ENCODE measurements around the gene PIP4K2B. TPM values are rescaled to one million over a fixed set of nuclear protein-coding genes. Genes with fewer than 3 reads are reported as not detected.

Gene PIP4K2B
- total and polyA plus RNA-seq, 2 experiments from 2014 or later: 17.4 to 116 TPM

- no peak for DNase-seq (ENCODE audit: low read depth in 1 of 2, low spot score in 1 of 2)
- Histone ChIP-seq H3K27me3 (no peaks in the 10 kb centered on the region), H3K27ac (no peak overlapping the region), H3K4me1 (ENCODE audit: low read depth) (peaks cover 10% of the 10 kb centered on the region), H3K9me3 (ENCODE audit: low read depth) (no peaks in the 10 kb centered on the region), H3K4me3 (no peak overlapping the region), H3K36me3 (peaks cover 18% of the 10 kb centered on the region)
- no peak for TF ChIP-seq CTCF (IDR thresholded peaks at IDR 0.05; ENCODE audit: low read depth, low read length)
Observed at GRCh38 chr17:38738007-38738662, 61.2 kb downstream of the PIP4K2B start.

- TF ChIP-seq CTCF (IDR thresholded peaks at IDR 0.05; ENCODE audit: low read depth, low read length): peak; percentile 90
- Histone ChIP-seq H3K27me3 (no peaks in the 10 kb centered on the region), H3K36me3 (peaks cover 18% of the 10 kb centered on the region), H3K27ac (no peak overlapping the region), H3K4me1 (ENCODE audit: low read depth) (no peaks in the 10 kb centered on the region), H3K9me3 (ENCODE audit: low read depth) (no peaks in the 10 kb centered on the region), H3K4me3 (no peak overlapping the region)
- DNase-seq (ENCODE audit: low read depth in 1 of 2, low spot score in 1 of 2): peak; percentile 56 to 73
Observed at GRCh38 chr17:38735161-38735997, 64.0 kb downstream of the PIP4K2B start.

- no peaks in the 10 kb centered on the region for H3K9me3 ChIP-seq (ENCODE audit: low read depth)
- H3K4me3 ChIP-seq: no peak overlapping the region
- peak; percentile 17 for TF ChIP-seq CTCF (IDR thresholded peaks at IDR 0.05; ENCODE audit: low read depth, low read length)
- no peaks in the 10 kb centered on the region for H3K27me3 ChIP-seq
- H3K4me1 ChIP-seq (ENCODE audit: low read depth): no peaks in the 10 kb centered on the region
- DNase-seq (ENCODE audit: low read depth in 1 of 2, low spot score in 1 of 2): no peak
- peaks cover 13% of the 10 kb centered on the region for H3K36me3 ChIP-seq
- no peak overlapping the region for H3K27ac ChIP-seq
Observed at GRCh38 chr17:38733982-38734973, 65.1 kb downstream of the PIP4K2B start.

- no peak for DNase-seq (ENCODE audit: low read depth in 1 of 2, low spot score in 1 of 2)
- Histone ChIP-seq H3K9me3 (ENCODE audit: low read depth) (no peaks in the 10 kb centered on the region), H3K27me3 (no peaks in the 10 kb centered on the region), H3K36me3 (peaks cover 6% of the 10 kb centered on the region), H3K4me3 (no peak overlapping the region), H3K27ac (no peak overlapping the region), H3K4me1 (ENCODE audit: low read depth) (no peaks in the 10 kb centered on the region)
- no peak for TF ChIP-seq CTCF (IDR thresholded peaks at IDR 0.05; ENCODE audit: low read depth, low read length)
Observed at GRCh38 chr17:38733282-38733981, 65.9 kb downstream of the PIP4K2B start.
